Measurements from ENCODE around the gene MYT1. TPM values are rescaled to one million over a fixed set of nuclear protein-coding genes. Genes with fewer than 3 reads are reported as not detected.
A peak's percentile ranks its signal among the peaks of the same experiment; 100 is the strongest.

MYT1 gene
- total and polyA plus RNA-seq, 2 of the 13 experiments (the other 11 are each of a cell fraction or from before 2014, with no cell fraction given), result 0.58 to 2.5 TPM

GRCh38 chr20:64161356-64162238 lies 2.7 kb upstream of the MYT1 start (continued):
- TF ChIP-seq MNT (IDR thresholded peaks at IDR 0.05) (no peak), ZBTB39 (CRISPR knock-in tag; IDR thresholded peaks at IDR 0.05) (peak; percentile 89), HMGA1 (CRISPR knock-in tag; conservative IDR thresholded peaks at IDR 0.05) (no peak), ATAD3A (CRISPR knock-in tag; IDR thresholded peaks at IDR 0.05) (peak; percentile 97), KIAA2018 (CRISPR knock-in tag; IDR thresholded peaks at IDR 0.05; ENCODE audit: borderline replicate concordance) (peak; percentile 94; the same call in 1 of the 2 replicates), CCDC6 (CRISPR knock-in tag; IDR thresholded peaks at IDR 0.05) (peak; percentile 91), HMG20B (CRISPR knock-in tag; conservative IDR thresholded peaks at IDR 0.05) (peak; percentile 88), TBX3 (IDR thresholded peaks at IDR 0.05; ENCODE audit: borderline replicate concordance) (no peak), HHEX (CRISPR knock-in tag; IDR thresholded peaks at IDR 0.05) (no peak), SMAD1 (CRISPR knock-in tag; IDR thresholded peaks at IDR 0.05; ENCODE audit: borderline replicate concordance, low read depth) (no peak), ZHX1 (CRISPR knock-in tag; IDR thresholded peaks at IDR 0.05; ENCODE audit: low read depth) (peak; percentile 92), MBNL3 (CRISPR knock-in tag; conservative IDR thresholded peaks at IDR 0.05) (no peak)

Measured in HepG2 (cell line).